Right lung (tissue), 10 donors: ENCODE data around the gene TVP23C. TPM values are rescaled to one million over a fixed set of nuclear protein-coding genes. Genes with fewer than 3 reads are reported as not detected.
"Not testable (repeated sequence)": the region's sequence is repeated elsewhere in the genome, so short reads cannot be mapped to it uniquely, and the experiment has no call there.

Experiments
- DNase-seq, 2 donors: peaks; one replicate each; pipeline ENCODE4 v3.0.0-alpha.2; 2013
- long read RNA-seq, 8 donors: transcript quantifications; one replicate each; lab custom pipeline, GENCODE V29; 2026
- polyA plus RNA-seq, 5 donors: library from polyadenylated mRNA; unstranded; fragments of 120-200 nt; gene quantifications; one replicate each; pipeline versions ENCODE4 v1.2.1 to v1.2.3, GENCODE V29; 2013; ENCODE audit warnings: inconsistent platforms in 1 of 5, low replicate concordance in 1 of 5; ENCODE audit not compliant: insufficient read length in 5 of 5, insufficient read depth in 1 of 5

The TVP23C gene
- 10 to 100 TPM; 15.2 to 38.3 (median 25.6) TPM for polyA plus RNA-seq
- long read RNA-seq, donor 1, result 0 reads
- long read RNA-seq, donor 2, partial matches to known transcripts, result 0 of 1 reads
- long read RNA-seq, donor 2, other reads (novel, unspliced or antisense), result 0 of 1 reads
- long read RNA-seq, donor 3, partial matches to known transcripts, result 0 of 1 reads
- long read RNA-seq, donor 3, other reads (novel, unspliced or antisense), result 0 of 1 reads
- long read RNA-seq, donor 4, result 0 reads
- long read RNA-seq, donor 5, partial matches to known transcripts, result 8 of 9 reads
- long read RNA-seq, donor 5, other reads (novel, unspliced or antisense), result 0 of 9 reads
- long read RNA-seq, donor 6, partial matches to known transcripts, result 0 of 1 reads
- long read RNA-seq, donor 6, other reads (novel, unspliced or antisense), result 0 of 1 reads
- long read RNA-seq, donor 7, result 0 reads
- long read RNA-seq, donor 8, result 0 reads

- peak; percentile 68 to 71 for DNase-seq
Observed at GRCh38 chr17:15563375-15563857, at the start of gene TVP23C. TSS of gene TVP23C (minus strand) at chr17:15563483. CDS start at chr17:15563448, 35 bp downstream.

DNA sequence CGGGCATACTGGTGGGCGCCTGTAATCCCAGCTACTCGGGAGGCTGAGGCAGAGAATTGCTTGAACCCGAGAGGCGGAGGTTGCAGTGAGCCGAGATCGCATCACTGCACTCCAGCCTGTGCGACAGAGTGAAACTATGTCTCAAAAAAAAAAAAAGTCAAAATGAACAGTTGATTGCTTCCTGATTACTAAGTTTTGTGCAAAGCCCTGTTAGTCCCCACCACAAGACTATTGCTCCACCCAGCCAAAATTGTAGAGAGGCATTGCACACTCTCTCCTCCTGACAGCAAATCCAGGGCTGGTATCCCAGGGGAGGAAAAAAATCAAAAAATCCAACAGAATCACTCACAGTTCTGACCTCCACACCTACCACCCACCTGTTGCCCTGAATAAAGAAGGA lies 29.7 kb upstream of the TVP23C start:
- not testable (repeated sequence) for DNase-seq

DNA sequence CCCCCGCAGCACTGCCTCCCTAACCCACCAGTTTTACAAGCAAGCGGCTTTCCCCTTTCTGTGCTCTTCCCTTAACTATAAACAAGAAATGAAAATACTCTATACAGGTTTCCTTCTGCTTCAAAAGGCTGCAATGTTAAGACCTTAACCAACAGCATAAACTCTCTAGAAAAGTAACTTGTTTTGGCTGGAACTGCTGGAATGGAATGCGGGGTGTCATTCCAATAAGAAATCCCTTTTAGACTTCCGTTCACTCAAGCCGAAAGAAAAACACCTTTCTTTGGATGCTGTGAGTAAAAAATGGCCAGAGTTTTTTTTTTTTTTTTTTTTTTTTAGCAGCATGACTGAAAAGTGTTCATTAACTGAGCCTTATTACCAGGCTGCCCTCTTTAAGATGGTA lies 28.7 kb upstream of the TVP23C start:
- not testable (repeated sequence) for DNase-seq

- not testable (repeated sequence) for DNase-seq
Observed at GRCh38 chr17:15590844-15591243, 27.6 kb upstream of the TVP23C start.

DNA sequence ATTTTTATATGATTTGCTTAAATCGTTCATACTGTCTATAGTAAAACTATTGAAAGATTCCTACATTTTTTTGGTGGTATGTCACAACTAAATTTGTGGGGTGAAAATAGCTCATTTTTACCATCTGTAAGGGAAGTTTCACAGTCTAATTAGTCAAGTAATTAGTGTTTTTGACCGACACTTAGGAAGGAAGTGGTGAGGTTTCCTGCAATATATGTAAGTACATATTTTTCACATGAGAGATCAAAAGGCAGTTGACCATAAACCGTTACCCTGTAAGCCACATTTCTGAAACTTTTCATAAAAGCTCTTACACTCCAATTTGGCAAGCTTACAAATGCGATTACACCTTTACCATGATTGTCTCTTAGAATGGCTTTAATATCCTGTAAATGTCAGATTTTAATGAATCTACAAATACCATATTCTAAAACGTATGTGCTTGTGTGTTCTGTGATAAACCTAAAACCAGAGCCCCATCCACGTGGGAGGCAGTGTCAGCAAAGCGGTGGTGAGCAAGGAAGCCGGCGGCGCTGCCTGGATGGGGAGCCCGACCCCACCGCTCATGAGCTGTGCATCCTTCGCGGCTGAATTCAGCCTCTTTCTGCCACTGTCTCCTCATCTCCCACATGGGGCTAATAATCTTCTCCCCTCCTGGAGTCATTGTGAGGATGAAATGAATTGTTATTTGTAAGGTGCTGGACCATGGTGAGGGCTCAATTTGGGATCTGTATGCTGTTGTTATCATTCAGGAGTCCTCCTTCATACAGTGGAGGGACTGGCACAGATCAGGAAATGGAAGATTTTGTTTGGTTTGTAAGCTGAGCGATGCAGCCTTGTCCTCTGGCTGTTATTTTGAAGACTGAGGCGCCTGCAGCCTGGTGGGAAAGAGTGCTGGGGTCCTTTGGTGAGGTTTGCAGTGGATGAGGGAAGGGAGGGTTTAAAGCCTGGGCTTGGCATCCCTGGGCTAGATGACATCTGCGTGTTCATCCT lies 26.6 kb upstream of the TVP23C start:
- not testable (repeated sequence) for DNase-seq

DNA sequence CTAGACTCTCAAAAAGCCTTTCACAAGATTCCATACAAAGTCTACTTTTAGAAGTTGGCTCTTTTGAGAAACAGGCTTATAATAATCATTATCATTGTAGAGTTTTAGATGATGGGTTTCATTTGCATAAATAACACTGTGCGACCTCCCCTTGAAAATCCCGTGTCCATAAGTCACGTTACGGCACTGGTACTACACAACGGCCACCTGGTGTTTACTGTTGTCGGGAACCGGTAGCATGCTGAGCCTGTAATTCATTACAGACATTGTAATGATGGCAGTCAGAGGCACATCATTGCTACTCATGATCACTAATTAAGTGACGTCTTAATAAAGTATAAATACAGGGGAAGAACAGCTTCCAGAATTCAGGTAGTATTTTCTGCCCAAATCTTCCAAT lies 24.7 kb upstream of the TVP23C start:
- not testable (repeated sequence) for DNase-seq

DNA sequence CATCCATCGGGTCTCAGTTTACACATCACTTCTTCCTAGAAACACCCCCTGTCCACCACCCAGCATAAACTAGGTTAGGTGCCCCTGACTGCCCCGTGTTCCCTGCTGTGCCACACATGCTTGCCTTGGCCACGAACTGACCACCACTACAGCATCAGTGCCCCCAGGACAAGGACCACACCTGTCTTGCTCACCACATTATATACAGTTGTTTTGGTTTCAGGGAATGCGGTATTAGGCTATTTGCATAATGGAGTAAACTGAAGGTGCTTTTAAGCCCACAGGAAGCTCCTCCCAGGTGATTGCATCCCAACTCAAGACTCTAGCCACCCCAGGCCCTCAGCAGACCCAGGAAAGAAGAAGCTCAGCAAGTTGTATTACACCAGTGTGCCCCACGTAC lies 20.0 kb upstream of the TVP23C start:
- DNase-seq, result not testable (repeated sequence)

- DNase-seq, result not testable (repeated sequence)
Observed at GRCh38 chr17:15581462-15581861, 18.2 kb upstream of the TVP23C start.

DNA sequence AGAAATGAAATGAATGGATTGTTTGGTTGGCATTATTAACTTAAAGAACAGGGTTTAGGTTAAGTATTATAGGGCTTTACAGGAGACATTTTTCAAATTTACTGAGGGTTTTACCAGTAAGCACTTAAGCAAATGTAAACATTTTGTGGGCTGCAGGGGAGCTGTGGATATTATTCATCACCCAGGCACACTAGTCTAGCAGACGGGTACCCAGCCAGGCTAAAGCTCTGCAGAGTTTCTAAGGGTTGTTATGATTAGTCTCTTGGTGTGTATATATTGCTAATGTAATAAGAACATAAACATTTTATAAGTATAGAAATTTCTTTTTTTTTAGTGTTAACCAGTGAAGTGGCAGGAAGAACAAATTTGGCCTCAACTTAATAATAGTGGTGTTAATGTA lies 13.6 kb upstream of the TVP23C start:
- DNase-seq, result not testable (repeated sequence)

DNA sequence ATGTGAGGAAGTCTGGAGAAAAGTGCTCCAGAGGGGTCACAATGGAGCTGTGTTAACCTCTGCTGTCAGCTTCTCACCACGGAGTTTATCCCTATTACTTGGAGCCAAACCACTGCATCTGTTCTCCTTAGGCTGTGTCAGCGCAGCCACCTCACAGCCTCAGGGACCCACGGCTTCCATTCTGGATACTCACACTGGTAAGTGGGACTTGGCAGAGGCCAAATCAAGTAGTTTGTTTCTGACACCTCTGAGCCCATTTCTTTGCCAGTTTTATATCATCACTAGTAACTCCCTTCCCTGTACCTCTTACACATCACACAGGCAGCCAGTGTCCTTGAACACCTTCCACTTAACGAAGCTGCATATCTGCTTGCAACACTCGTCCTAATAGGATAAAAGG lies 11.4 kb upstream of the TVP23C start:
- not testable (repeated sequence) for DNase-seq

DNA sequence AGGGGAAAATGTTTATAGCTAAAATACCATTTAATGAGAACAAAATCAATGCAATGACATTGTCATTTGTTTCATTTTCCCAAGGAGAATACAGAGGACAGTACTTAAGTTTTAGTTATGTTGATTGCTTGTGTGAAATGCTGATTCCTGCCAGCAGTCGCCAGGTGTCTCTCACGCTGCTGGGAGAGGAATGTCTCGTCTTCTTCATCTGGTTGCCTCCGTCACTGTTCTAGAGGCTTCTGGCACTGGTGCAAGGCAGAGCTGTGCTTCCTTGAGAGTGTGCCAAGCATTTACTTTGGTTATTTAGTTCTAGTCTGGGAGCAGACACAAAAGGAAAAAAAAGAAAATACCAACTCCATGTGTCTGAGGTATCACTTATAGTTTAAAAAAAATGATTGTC lies 10.6 kb upstream of the TVP23C start:
- DNase-seq, result peak in 1 of 2 donors; percentile 2

GRCh38 chr17:15562613-15563374 lies 489 bp downstream of the TVP23C start:
- not testable (repeated sequence) for DNase-seq

GRCh38 chr17:15561439-15561838 lies 1.8 kb downstream of the TVP23C start:
- not testable (repeated sequence) for DNase-seq

- not testable (repeated sequence) for DNase-seq
Observed at GRCh38 chr17:15558403-15559105, 4.7 kb downstream of the TVP23C start.

DNA sequence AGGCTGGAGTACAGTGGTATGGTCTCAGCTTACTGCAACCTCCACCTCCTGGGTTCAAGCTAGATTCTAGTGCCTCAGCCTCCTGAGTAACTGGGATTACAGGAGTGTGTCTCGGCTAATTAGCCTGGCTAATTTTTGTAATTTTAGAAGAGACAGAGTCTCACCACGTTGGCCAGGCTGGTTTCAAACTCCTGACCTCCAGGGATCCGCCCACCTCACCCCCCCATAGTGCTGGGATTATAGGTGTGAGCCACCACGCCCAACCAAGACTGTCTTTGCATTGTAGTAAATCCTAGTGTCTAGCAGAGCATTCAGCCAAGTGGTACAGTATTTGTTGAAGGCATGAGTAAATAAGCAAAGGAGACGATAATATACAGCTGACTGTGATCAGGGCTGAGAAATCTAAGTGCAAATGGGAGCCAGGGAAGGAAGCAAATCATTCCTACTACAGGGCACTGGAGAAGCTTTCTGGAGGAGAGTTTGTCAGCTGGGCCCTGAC lies 5.9 kb downstream of the TVP23C start:
- not testable (repeated sequence) for DNase-seq

GRCh38 chr17:15552932-15553331 lies 10.4 kb downstream of the TVP23C start:
- DNase-seq, result not testable (repeated sequence)

DNA sequence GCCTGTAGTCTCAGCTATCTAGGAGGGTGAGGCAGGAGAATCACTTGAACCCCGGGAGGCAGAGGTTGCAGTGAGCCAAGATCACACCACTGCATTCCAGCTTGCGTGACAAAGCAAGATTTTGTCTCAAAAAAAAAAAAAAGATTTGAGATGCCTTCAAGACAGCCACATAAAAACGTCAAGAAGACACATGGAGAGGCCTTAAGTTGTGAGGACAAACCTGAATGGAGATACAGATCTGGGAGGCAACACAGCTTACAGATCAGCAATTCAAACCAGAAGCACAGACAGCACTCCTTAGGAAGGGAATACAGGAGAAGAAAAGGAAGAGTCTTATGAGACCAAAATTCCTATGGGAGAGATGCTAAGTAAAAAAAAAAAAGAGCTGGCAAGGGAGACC lies 13.7 kb downstream of the TVP23C start:
- DNase-seq, result not testable (repeated sequence)

DNA sequence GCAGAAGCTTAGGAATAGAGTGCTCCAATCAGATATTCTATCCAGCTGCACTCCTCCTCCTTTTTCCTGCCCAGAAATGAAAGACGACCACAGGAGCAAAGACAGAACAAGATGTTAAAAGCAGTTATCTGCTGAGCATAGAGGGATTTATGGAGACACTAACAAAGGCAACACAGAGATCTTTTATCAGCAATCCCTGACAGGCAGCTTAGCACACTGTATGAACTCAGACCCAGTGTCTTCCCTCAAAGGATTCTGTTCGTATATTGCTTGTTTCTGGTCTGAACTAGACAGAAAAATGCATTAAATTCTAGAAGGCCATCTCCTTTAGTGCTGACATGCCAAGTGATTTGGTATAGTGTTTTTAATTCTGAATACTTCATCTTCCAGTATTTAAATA lies 16.7 kb downstream of the TVP23C start:
- DNase-seq, result not testable (repeated sequence)

GRCh38 chr17:15540371-15541219 lies 22.7 kb downstream of the TVP23C start:
- DNase-seq, result not testable (repeated sequence)
